ENCODE results near the gene CDH26. TPM values are rescaled to one million over a fixed set of nuclear protein-coding genes. Genes with fewer than 3 reads are reported as not detected.

Gene CDH26
- total and polyA plus RNA-seq, 2 donors (not counting 3 experiments of a cell fraction or from before 2014, with no cell fraction given), result 0.01 TPM; not detected in 1

- Histone ChIP-seq H3K9me1 (replicated peaks; ENCODE audit: control insufficient read depth, extremely low read depth, insufficient read depth, low read length) (no peaks in the 10 kb centered on the region), H2AFZ (ENCODE audit: low read depth, low read length) (peak within 1 kb of the TSS; percentile 98), H3K9ac (replicated peaks; ENCODE audit: extremely low read depth, insufficient read depth, low read length) (peak within 1 kb of the TSS; percentile 91), H3K79me2 (ENCODE audit: control insufficient read depth, insufficient read depth, low read length) (peaks cover 6% of the 10 kb centered on the region), H3K27ac (ENCODE audit: insufficient read depth, low read depth, low read length) (peak within 1 kb of the TSS; percentile 90), H3K4me2 (ENCODE audit: insufficient read depth, low read length) (peak within 1 kb of the TSS; percentile 84), H3K4me3 (replicated peaks in 1 of 3; ENCODE audit: insufficient read depth in 1 of 3, low read depth in 1 of 3, low read length in 3 of 3) (peak within 1 kb of the TSS; percentile 60 to 87 (median 85)), H3K4me1 (ENCODE audit: control insufficient read depth, extremely low read depth, insufficient read depth, low read length) (peaks cover 13% of the 10 kb centered on the region), H3K27me3 (ENCODE audit: control insufficient read depth in 2 of 2, insufficient read depth in 2 of 2, low read length in 2 of 2) (no peaks in the 10 kb centered on the region), H3K36me3 (ENCODE audit: control insufficient read depth in 2 of 2, extremely low read depth in 1 of 2, insufficient read depth in 2 of 2, low read length in 2 of 2) (peaks cover 5 to 8% of the 10 kb centered on the region in 2 experiments), H4K20me1 (replicated peaks; ENCODE audit: control insufficient read depth, extremely low read depth, insufficient read depth, low read length) (no peaks in the 10 kb centered on the region), H3K9me3 (replicated peaks; ENCODE audit: control insufficient read depth, insufficient read depth, low read length) (no peaks in the 10 kb centered on the region)
- TF ChIP-seq POLR2A (IDR thresholded peaks at IDR 0.05; ENCODE audit: low read depth, low read length) (peak; percentile 77), MYC (IDR thresholded peaks at IDR 0.05; ENCODE audit: low read depth, low read length) (peak; percentile 58), POLR2AphosphoS5 (IDR thresholded peaks at IDR 0.05; ENCODE audit: insufficient read depth, low read depth, low read length) (peak; percentile 11), GATA2 (IDR thresholded peaks at IDR 0.05; ENCODE audit: insufficient read depth, insufficient read length, low read depth, low read length) (no peak), EZH2 (IDR thresholded peaks at IDR 0.05; ENCODE audit: borderline replicate concordance, low read depth, low read length, severe bottlenecking) (no peak), JUN (IDR thresholded peaks at IDR 0.05; ENCODE audit: borderline replicate concordance, insufficient read depth, insufficient read length, low read depth) (no peak), CTCF (IDR thresholded peaks at IDR 0.05; ENCODE audit: extremely low read depth in 1 of 2, insufficient read depth in 1 of 2, low read depth in 1 of 2, low read length in 2 of 2) (peak; percentile 4 to 6), FOS (IDR thresholded peaks at IDR 0.05; ENCODE audit: borderline replicate concordance, insufficient read depth, low read length) (no peak)
- TF ChIP-seq, protein P1, sequence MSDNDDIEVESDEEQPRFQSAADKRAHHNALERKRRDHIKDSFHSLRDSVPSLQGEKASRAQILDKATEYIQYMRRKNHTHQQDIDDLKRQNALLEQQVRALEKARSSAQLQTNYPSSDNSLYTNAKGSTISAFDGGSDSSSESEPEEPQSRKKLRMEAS (IDR thresholded peaks at IDR 0.05; ENCODE audit: insufficient read depth, insufficient read length), result peak; percentile 74
- ChIA-PET POLR2A (interaction anchor here (0.6 kb wide), 1 partner anchor 1291 kb away, joined by 3 read pairs; no protein-coding TSS in a partner anchor), CTCF (interaction anchor here (1.0 to 2.0 kb wide), 8 partner anchors 9 to 1956 kb away, joined by 3 to 9 read pairs (median 4); no protein-coding TSS in a partner anchor)
- no TSS peak for BruUV-seq (replicated peaks)
- intact Hi-C loops (cut with micrococcal nuclease), result loop anchor here (10.0 kb wide), 1 partner anchor 926 kb away; the partner anchor contains the start of gene TUBB1
- peak; percentile 97 for DNase-seq (ENCODE audit: low read depth, low spot score)
- peak; percentile 97 for FAIRE-seq
- dilution Hi-C loops (cut with MboI; ENCODE audit: extremely low pct_ligation_motif_present, low sequenced_read_pairs), result no loop called here
Observed at GRCh38 chr20:59940129-59940955, 17.9 kb upstream of the CDH26 start, which contains the start of the genes FAM217B and PPP1R3D. Gene FAM217B (plus strand): TSS chr20:59940389. CDS start chr20:59943944, 3,555 bp downstream. Gene PPP1R3D (minus strand): TSS chr20:59940305. CDS start chr20:59939931, 374 bp downstream.

Measured in endothelial cell of umbilical vein (primary cell).